Gastrocnemius medialis (tissue), 4 donors: ENCODE measurements around the gene STARD3. TPM values are rescaled to one million over a fixed set of nuclear protein-coding genes. Genes with fewer than 3 reads are reported as not detected.

Experiments used
- ATAC-seq, 2 donors: fragments of 150-250 bp; one replicate each; pipeline ENCODE4 v1.9.1; 2016
- DNase-seq, 2 donors: peaks; one replicate each; pipeline ENCODE4 v3.0.0-alpha.2; 2019
- H3K27ac ChIP-seq, 4 donors: fragments of 200-600 bp; sonication (generic); 1 replicate in 1 of 4; 2 replicates in 3 of 4; pipeline ENCODE4 v1.5.1; 2016 to 2018; ENCODE audit warnings: mild to moderate bottlenecking in 2 of 4, moderate library complexity in 1 of 4
- H3K27me3 ChIP-seq, 3 donors: fragments of 200-600 bp; sonication (generic) in 2 of 3; 1 replicate in 1 of 3; 2 replicates in 2 of 3; pipeline versions ENCODE4 v1.5.1 to v1.6.0; 2016 to 2019; ENCODE audit warnings: mild to moderate bottlenecking in 1 of 3, moderate library complexity in 1 of 3
- H3K36me3 ChIP-seq, 2 donors: fragments of 200-600 bp; sonication (generic) in 1 of 2; one replicate each; pipeline ENCODE4 v1.5.1; 2017 to 2018
- H3K4me1 ChIP-seq, 2 donors: fragments of 200-600 bp; sonication (generic) in 1 of 2; one replicate each; pipeline ENCODE4 v1.5.1; 2016 to 2017; ENCODE audit warnings: mild to moderate bottlenecking in 2 of 2
- H3K4me3 ChIP-seq, 4 donors: fragments of 200-600 bp; sonication (generic) in 3 of 4; 1 replicate in 1 of 4; 2 replicates in 3 of 4; pipeline ENCODE4 v1.5.1; 2016 to 2019; ENCODE audit warnings: mild to moderate bottlenecking in 2 of 4
- H3K9me3 ChIP-seq, 3 donors: fragments of 200-600 bp; sonication (generic) in 2 of 3; 1 replicate in 1 of 3; 2 replicates in 2 of 3; pipeline ENCODE4 v1.5.1; 2016 to 2019
- POLR2A ChIP-seq, 2 donors: fragments of 450-650 bp; IDR thresholded peaks; one replicate each; pipeline ENCODE4 v1.6.1; 2017; ENCODE audit warnings: antibody characterized with exemption in 2 of 2, mild to moderate bottlenecking in 2 of 2, moderate library complexity in 2 of 2
- in situ Hi-C, 4 donors: fragments of 200-750 bp; cut with MboI; loops; one replicate each; pipeline versions ENCODE4 v1.15.0 to v1.8.0; 2017; ENCODE audit warnings: low sequenced_read_pairs in 4 of 4
- intact Hi-C: fragments of 100-400 bp; cut with DNase I; formaldehyde crosslinking; loops from one replicate; pipeline ENCODE4 v1.15.1; 2023; ENCODE audit warnings: low total_unique reads
- total RNA-seq, 4 donors: library from RNA; depleted of rRNA; stranded (reverse); fragments of >200 nt; gene quantifications; one replicate each; pipeline versions ENCODE4 v1.1.0 to v1.2.3, GENCODE V29; 2016
- TF ChIP-seq, protein P1 (sequence below), 5 experiments: fragments of 450-650 bp in 3 of 5; fragments of 200-600 bp in 2 of 5; sonication (generic) in 2 of 5; IDR thresholded peaks in 4 of 5; conservative IDR thresholded peaks in 1 of 5; 1 replicate in 4 of 5; 2 replicates in 1 of 5; pipeline ENCODE4 v1.5.1; 2016 to 2019; ENCODE audit warnings: antibody characterized with exemption in 5 of 5, mild to moderate bottlenecking in 3 of 5, moderate library complexity in 3 of 5

Gene STARD3
- total RNA-seq, 4 donors from 2014 or later = 31.0 to 41.7 (median 41.0) TPM

- H3K4me1 ChIP-seq = peaks cover 83 to 87% of the 10 kb centered on the region in 2 donors
Observed at GRCh38 chr17:39663340-39663687, 26.4 kb downstream of the STARD3 start.

GRCh38 chr17:39663688-39664580 is 27.0 kb downstream of the STARD3 start:
- Histone ChIP-seq H3K9me3 (no peaks in the 10 kb centered on the region), H3K4me1 (peaks cover 77 to 90% of the 10 kb centered on the region in 2 donors), H3K36me3 (peaks cover 0 to 5% of the 10 kb centered on the region in 2 donors), H3K4me3 (peak overlapping the region; percentile 24 to 62 (median 43)), H3K27me3 (no peaks in the 10 kb centered on the region), H3K27ac (peak overlapping the region; percentile 96 to 99 (median 98))
- in situ Hi-C loops = no loop called here
- TF ChIP-seq, protein P1, sequence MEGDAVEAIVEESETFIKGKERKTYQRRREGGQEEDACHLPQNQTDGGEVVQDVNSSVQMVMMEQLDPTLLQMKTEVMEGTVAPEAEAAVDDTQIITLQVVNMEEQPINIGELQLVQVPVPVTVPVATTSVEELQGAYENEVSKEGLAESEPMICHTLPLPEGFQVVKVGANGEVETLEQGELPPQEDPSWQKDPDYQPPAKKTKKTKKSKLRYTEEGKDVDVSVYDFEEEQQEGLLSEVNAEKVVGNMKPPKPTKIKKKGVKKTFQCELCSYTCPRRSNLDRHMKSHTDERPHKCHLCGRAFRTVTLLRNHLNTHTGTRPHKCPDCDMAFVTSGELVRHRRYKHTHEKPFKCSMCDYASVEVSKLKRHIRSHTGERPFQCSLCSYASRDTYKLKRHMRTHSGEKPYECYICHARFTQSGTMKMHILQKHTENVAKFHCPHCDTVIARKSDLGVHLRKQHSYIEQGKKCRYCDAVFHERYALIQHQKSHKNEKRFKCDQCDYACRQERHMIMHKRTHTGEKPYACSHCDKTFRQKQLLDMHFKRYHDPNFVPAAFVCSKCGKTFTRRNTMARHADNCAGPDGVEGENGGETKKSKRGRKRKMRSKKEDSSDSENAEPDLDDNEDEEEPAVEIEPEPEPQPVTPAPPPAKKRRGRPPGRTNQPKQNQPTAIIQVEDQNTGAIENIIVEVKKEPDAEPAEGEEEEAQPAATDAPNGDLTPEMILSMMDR (IDR thresholded peaks at IDR 0.05 in 4 of 5, conservative IDR thresholded peaks at IDR 0.05 in 1 of 5) = no peak
- peak in 1 of 2 donors; percentile 27 for TF ChIP-seq POLR2A (IDR thresholded peaks at IDR 0.05)
- intact Hi-C loops = loop anchor here (2.0 to 10.0 kb wide), 3 partner anchors 27 to 469 kb away; partner anchors contain the start of genes CACNB1 and STARD3
- peak in 1 of 2 donors; percentile 3 for ATAC-seq
- DNase-seq = peak in 1 of 2 donors; percentile 71

More at GRCh38 chr17:39663340-39663687, 26.4 kb downstream of the STARD3 start:
- no peak for DNase-seq
- Histone ChIP-seq H3K27me3 (no peaks in the 10 kb centered on the region), H3K36me3 (peaks cover 0 to 6% of the 10 kb centered on the region in 2 donors), H3K4me3 (peak overlapping the region; percentile 24 to 62 (median 34)), H3K9me3 (no peaks in the 10 kb centered on the region), H3K27ac (peak overlapping the region; percentile 96 to 99 (median 98))
- in situ Hi-C loops = no loop called here
- intact Hi-C loops = loop anchor here (5.0 to 10.0 kb wide), 2 partner anchors 89 to 469 kb away; partner anchors contain the start of gene CACNB1
- TF ChIP-seq POLR2A (IDR thresholded peaks at IDR 0.05) = no peak
- TF ChIP-seq, protein P1 (IDR thresholded peaks at IDR 0.05 in 4 of 5, conservative IDR thresholded peaks at IDR 0.05 in 1 of 5) = no peak
- ATAC-seq = no peak

DNA sequence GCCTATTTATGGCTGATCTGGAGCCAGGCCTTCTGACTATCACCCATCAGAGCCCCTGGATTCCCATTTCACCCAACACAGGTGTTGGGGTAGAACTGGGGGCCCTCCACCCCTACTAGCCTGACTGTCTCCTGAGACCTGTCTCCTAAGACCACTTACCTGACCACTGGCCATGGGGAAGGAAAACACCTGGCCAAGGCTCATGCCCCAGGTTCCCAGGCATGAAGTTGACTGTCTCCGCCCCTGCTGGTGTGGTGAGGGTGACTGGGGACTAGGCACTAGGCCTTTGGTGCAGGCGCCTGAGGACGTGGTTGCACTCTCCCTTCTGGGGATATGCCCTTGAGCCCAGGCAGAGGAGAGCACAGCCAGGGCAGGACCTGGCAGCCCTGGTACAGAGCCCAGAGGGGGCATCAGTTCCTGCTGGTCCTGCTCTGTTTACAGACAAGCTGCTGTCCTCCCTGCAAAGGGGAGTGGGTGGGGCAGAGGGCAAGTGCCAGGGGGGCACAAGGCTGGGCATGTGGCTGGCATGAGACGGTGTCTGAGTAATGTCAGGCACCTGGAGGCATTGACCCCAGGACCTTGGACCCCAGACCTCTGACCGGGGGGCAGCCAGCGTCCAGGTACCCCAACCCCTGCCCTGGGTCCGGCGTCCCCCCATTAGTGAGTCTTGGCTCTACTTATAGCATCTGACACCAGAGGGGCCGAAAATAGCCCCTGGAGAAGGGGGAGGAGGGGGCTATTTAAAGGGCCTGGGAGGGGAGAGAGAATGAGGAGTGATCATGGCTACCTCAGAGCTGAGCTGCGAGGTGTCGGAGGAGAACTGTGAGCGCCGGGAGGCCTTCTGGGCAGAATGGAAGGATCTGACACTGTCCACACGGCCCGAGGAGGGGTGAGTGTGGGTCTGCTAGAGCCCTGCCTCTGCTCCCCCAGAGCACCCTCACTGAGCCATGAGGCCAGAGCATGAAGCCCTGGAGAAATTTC is 27.9 kb downstream of the STARD3 start, which contains the start of gene TCAP:
Gene TCAP, plus strand, starts transcription at position 769 of the 981 bp plus-strand sequence. Its CDS starts 11 bp downstream, at position 780.
- in situ Hi-C loops (no loop called here), intact Hi-C loops (loop anchor here (2.0 to 10.0 kb wide), 3 partner anchors 28 to 470 kb away; partner anchors contain the start of genes CACNB1 and STARD3)
- H3K9me3 ChIP-seq = no peaks in the 10 kb centered on the region
- TF ChIP-seq POLR2A (IDR thresholded peaks at IDR 0.05) = peak in 1 of 2 donors; percentile 79
- TF ChIP-seq, protein P1 (IDR thresholded peaks at IDR 0.05 in 4 of 5, conservative IDR thresholded peaks at IDR 0.05 in 1 of 5) = no peak
- H3K36me3 ChIP-seq = no peaks in the 10 kb centered on the region
- DNase-seq = peak in 1 of 2 donors; percentile 81
- peak; percentile 14 to 26 for ATAC-seq
- peaks cover 75 to 85% of the 10 kb centered on the region in 2 donors for H3K4me1 ChIP-seq
- peak within 1 kb of the TSS; percentile 96 to 99 (median 98) for H3K27ac ChIP-seq
- no peaks in the 10 kb centered on the region for H3K27me3 ChIP-seq
- peak within 1 kb of the TSS; percentile 52 to 62 (median 59) for H3K4me3 ChIP-seq

GRCh38 chr17:39665642-39666224 is 28.8 kb downstream of the STARD3 start:
- intact Hi-C loops = loop anchor here (2.0 to 10.0 kb wide), 2 partner anchors 29 to 471 kb away; partner anchors contain the start of genes CACNB1 and STARD3
- in situ Hi-C loops = no loop called here
- H3K4me1 ChIP-seq = peaks cover 67 to 82% of the 10 kb centered on the region in 2 donors
- peak overlapping the region; percentile 52 to 62 (median 59) for H3K4me3 ChIP-seq
- ATAC-seq = peak; percentile 34 to 48
- H3K36me3 ChIP-seq = no peaks in the 10 kb centered on the region
- peak; percentile 70 to 88 for DNase-seq
- H3K27ac ChIP-seq = peak overlapping the region; percentile 96 to 99 (median 98)
- TF ChIP-seq, protein P1 (IDR thresholded peaks at IDR 0.05 in 4 of 5, conservative IDR thresholded peaks at IDR 0.05 in 1 of 5) = peak; percentile 23 to 41 (median 28)
- peak; percentile 35 to 56 for TF ChIP-seq POLR2A (IDR thresholded peaks at IDR 0.05)
- H3K9me3 ChIP-seq = no peaks in the 10 kb centered on the region
- no peaks in the 10 kb centered on the region for H3K27me3 ChIP-seq
